DMS79 (cell line): ENCODE data around the gene SDC3.

ENCODE experiments used
- DNase-seq: peaks from one replicate; lab custom pipeline; 2025; lab: John Stamatoyannopoulos, UW

Gene SDC3

GRCh38 chr1:30928171-30928570, 19.6 kb upstream of the SDC3 start:
- DNase-seq, result no peak

- no peak for DNase-seq
Measured at GRCh38 chr1:30927448-30927847, 18.9 kb upstream of the SDC3 start.

GRCh38 chr1:30923597-30923996, 15.0 kb upstream of the SDC3 start:
- no peak for DNase-seq

GRCh38 chr1:30920827-30921226, 12.3 kb upstream of the SDC3 start:
- no peak for DNase-seq

GRCh38 chr1:30919025-30919881, 10.7 kb upstream of the SDC3 start:
- DNase-seq, result peak; percentile 32

GRCh38 chr1:30916296-30916695, 7.7 kb upstream of the SDC3 start:
- no peak for DNase-seq

- DNase-seq, result no peak
Measured at GRCh38 chr1:30915491-30916230, 7.1 kb upstream of the SDC3 start.

GRCh38 chr1:30914931-30915330, 6.4 kb upstream of the SDC3 start:
- no peak for DNase-seq

- no peak for DNase-seq
Measured at GRCh38 chr1:30914587-30914922, 6.0 kb upstream of the SDC3 start.

GRCh38 chr1:30912913-30913652, 4.5 kb upstream of the SDC3 start:
- DNase-seq, result no peak

- DNase-seq, result no peak
Measured at GRCh38 chr1:30912224-30912623, 3.7 kb upstream of the SDC3 start.

- DNase-seq, result peak; percentile 44
Measured at GRCh38 chr1:30911059-30911954, 2.7 kb upstream of the SDC3 start.

GRCh38 chr1:30909365-30910068, 959 bp upstream of the SDC3 start:
- no peak for DNase-seq

- no peak for DNase-seq
Measured at GRCh38 chr1:30908316-30908695, 252 bp downstream of the SDC3 start.

- no peak for DNase-seq
Measured at GRCh38 chr1:30907481-30908315, 860 bp downstream of the SDC3 start.

- no peak for DNase-seq
Measured at GRCh38 chr1:30906631-30907441, 1.7 kb downstream of the SDC3 start.

GRCh38 chr1:30905916-30906620, 2.5 kb downstream of the SDC3 start:
- no peak for DNase-seq

- no peak for DNase-seq
Measured at GRCh38 chr1:30905403-30905802, 3.2 kb downstream of the SDC3 start.

- DNase-seq, result no peak
Measured at GRCh38 chr1:30904962-30905335, 3.6 kb downstream of the SDC3 start.
